HG03575 (cell line): ENCODE results near the gene NTM.

Source experiments
- ATAC-seq: cut with Tn5 transposase; IDR thresholded peaks from one replicate; pipeline ENCODE4 v1.9.1; 2021; ENCODE audit not compliant: unreplicated experiment, insufficient number of reproducible peaks, low FRiP score; ENCODE audit errors: extremely low read depth

The NTM gene

DNA sequence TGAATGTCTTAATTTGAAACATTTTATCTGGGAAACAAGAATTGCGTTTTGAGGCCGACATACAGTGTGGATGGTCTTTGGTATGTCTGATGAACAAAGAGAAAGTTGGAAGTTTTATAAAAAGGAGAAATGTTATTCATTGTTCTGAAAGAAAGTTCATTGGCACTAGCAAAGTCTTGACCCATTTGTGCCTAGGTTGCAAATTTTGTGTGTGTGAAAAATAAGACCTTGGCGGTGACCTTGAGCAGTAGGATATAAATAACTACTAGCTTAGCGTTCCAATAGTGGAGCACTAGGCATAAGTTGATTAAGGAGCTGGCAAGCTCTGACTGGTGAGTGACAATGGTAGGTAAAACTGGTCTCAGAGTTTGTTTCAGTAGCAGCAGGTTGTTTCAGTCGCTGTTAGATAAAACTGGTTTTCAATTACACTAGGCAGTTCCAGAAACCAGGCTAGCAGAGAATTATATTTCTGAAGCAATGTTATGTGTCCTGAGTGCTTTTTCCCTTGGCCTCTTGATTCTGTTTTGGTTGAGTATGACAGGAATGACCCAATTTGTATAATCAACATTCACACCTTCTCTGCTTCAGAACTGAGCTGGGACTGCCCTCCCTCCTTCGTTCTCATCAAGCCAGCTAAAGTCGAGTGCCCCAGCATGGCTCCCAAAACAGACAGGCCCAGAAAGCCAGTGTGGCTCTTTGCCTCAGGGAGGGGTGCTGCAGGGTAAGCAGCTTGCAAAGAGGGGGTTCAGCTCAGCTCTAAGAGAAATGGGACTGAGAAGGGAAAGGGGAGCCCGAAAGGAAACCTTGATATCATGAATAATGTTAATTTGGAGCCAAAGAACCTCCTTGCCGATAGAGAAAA is 85.7 kb downstream of the NTM start:
- no peak for ATAC-seq

DNA sequence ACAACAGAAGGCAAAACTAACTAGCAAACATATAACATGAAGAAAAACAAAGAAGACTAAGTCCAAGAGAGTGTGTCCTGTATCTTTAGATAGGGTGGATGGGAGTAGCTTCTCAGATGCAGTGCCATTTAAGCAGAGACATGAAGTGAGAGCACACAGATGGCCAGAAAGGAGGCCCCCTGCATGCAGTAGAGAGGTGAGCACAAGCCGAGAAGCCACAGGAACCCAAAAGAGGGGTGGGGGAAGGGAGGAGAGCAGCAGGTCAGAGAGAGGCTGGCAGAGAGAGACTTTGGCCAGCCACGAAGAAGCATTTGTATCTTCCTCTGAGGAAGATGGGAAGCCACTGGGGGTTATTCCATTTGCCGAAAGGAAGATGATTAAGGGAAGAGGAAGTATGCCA is 86.7 kb downstream of the NTM start:
- ATAC-seq, result no peak

DNA sequence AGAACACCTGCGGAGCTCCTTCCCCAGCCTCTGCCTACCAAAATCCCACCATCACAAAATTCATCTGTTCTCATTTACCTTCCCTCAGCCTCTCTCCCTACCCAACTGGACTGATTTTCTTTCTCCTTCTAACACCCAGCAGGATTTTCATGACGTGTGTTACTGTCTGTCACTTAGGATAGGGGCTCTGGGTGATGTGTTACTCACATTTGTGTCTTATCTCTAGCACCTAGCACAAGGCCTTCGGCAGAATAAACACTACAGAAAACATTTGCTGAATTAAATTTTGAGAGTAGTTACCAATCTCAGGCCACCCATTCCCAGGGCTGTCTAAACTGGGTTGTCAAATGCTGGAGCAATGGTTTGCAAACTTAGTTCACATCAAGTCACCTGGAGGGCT is 88.0 kb downstream of the NTM start:
- no peak for ATAC-seq

DNA sequence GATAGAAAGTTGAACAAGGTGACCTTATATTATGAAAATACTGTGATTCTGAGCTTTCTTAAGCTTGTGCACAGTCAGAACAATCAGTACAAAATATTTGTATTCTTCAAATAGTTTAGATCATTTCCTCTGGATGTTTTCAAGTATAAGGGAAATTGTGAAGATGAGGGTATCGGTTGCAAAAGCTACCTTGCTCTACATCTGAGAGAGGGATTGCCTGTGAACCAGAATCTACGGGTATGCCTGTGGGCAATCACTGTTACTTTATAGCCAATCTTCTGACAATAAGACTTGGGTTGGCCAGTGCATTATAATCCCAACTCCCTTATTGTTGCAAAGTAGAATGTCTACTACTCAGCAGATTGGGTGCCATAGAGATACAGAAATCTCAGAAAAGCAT is 90.5 kb downstream of the NTM start:
- ATAC-seq, result no peak

DNA sequence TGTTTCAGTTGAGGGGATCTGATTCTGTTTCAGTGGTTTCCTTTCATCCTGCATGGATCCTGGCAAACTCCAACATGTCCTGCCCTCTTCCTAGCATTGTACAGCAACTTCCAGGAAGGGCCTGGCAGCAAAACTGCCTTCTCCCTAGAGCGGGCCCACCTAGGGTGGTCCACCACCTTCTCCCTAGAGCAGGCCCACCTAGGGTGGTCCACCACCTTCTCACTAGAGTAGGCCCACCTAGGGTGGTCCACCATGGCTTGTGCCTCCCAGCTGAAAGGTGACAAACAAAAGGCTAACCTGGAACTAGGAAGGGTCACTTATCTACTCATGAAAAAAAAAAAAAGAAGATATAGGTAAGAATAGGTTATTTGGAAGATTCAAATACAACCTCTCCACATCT is 92.2 kb downstream of the NTM start:
- no peak for ATAC-seq

DNA sequence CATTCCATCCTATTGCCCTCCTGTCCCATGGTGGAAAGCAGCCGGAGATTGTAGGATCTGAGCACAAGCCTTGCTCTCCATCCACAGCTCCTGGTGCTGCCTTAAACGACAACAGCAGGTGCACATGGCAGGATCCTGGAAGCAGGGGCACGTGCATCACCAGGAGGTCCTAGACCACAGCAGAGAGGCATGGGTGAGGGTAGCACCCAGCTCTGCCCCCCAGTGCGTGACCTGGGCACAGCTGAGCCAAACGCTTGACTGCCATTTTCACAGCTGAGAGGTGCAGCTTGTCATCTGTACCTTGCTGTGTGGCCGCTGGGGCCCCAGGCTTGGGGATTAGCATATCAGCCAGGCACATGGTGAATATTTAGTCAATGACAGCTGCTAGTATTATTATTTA is 92.7 kb downstream of the NTM start:
- no peak for ATAC-seq

DNA sequence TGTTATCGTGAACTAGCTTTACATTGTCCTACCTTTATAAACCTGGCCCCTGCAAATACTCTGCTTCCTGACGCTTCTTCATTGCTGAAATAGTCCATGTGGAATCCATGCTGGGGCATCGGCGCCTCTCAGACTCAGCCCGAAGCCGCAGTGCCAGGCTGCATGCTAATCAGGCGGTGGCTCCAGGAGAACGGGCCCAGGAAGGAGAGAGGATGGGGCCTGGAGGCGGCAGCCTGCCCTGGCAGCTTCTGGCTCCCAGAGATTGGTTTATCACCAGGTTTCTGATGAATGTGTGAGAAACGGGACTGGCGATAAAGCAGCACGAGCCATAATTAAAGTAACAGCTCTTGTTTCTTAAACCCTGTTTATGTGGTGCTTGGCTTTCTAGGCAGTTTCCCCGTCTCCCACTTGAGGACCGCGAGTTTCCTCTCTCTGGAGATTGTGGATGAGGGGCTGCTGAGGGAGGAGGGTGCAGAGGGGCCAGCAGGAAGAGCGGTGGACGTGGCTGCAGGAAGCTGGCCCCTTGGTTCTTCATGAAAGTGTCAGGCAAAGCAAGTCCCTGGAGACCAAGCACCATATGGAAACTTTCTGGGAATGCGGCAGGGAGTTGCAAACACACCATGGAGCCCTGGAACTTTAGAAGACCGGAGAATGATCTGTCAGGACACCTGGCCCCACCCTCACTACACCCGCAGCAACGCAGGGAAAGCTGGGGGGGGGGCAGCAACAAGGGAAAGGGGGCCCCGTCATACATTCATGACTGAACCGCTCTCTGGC is 93.4 kb downstream of the NTM start:
- no peak for ATAC-seq

DNA sequence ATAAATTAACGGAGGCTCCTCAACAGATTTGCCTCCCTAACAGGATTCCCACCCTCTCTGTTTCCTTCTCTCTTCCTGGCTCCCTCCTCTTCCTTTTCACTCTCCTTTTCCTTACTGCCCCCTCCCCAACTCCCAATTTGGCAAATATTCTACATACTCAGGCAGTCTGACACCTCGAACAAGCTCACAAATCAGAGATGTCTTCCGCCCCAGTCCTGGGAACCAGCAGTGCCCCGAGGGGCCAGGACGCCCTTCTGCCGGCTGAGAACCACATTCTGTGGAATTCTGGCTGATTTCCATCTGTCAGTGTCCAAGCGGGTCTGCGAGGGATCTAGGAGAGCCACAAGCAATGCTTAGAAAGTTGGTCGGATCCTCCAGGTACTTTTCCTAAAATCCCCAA is 94.0 kb downstream of the NTM start:
- no peak for ATAC-seq

DNA sequence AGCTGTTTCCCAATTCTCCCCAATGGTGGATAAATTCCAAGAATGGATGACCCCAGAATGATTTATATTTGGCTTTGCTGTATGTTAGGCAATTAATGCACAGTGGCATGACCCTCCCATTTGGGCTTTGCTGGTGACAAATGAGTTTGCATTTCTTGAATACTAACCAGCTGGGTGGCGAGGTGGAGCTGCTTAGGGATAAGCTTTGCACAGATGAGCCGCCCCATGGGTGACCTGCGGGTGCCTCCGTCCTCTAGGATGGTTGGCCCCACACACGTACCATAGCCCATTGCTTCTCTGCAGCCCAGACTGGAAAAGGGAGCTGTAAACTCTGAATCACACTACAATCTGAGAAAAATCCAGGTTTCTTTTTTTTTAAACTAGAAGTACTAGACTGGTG is 94.6 kb downstream of the NTM start:
- ATAC-seq, result no peak

DNA sequence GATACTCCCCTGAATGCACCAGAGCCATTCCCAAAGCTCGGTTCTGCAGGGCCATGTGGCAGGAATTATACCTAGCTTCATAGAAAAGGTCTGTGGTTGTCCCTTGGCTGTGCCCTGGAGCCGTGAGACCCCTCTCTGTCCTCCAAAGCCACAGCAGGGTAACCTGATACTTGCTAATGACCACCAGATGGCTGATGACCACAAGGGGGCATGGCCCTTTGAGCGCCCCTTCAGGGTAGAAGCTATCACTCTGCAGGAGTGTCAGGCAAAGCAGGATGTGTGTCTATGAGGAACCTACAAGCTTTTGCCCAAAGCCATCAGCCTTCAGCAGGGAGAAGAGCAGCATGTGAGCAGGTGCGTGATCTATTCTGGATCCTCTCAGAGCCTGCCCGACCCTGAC is 95.3 kb downstream of the NTM start:
- no peak for ATAC-seq

DNA sequence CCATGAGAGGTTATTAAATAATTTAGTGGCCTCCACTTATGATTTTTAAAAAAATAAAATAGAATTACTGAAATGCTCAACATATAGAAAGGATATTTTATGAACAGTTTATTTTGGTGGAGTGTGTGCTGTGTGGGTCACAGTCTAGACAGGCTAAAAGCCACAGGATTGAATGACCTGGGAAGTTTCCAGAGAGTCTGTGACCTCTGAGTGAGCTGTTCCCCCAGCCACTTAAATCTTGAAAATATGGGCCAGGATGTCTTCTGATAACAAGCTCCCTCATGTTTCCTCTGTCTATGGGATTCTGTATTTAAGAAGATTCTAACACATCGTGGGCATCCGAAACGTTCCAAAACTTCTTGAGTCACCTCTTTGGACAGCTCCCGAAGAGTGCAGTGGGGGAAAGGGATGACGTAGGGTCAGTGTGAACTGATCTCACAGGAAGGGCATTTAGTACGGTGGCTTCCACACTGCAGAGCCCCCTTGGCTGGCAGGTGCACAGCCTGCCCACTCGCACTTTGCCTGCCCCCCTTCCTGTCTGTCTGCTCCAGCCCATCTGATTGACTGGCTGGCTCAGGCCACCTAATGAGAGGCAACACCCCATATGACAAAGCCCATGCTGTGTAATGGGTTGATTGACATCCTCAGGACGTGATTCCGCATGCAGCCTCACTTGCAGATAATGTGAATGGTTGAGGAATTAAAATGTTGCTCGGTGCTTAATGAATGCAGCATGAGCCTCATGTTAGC is 97.4 kb downstream of the NTM start:
- no peak for ATAC-seq

DNA sequence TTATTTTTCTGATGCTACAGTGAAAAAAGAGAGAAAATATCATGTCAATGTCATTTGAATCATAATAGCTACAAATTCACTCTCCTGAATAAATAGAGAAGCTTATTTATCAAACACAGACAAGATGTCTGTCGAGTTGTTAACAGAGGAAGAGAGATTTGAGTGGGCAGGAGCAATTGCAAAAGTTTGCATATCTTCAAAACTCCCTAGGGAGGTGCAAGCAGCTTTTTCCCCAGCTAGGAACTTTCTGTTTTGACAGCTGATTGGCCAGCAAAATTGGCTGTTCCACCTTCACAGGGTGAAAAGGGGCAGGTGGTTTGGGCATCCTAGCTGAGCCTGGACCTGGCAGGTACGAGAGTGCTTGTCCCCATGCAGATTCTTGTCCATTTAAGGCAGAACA is 98.2 kb downstream of the NTM start:
- no peak for ATAC-seq

DNA sequence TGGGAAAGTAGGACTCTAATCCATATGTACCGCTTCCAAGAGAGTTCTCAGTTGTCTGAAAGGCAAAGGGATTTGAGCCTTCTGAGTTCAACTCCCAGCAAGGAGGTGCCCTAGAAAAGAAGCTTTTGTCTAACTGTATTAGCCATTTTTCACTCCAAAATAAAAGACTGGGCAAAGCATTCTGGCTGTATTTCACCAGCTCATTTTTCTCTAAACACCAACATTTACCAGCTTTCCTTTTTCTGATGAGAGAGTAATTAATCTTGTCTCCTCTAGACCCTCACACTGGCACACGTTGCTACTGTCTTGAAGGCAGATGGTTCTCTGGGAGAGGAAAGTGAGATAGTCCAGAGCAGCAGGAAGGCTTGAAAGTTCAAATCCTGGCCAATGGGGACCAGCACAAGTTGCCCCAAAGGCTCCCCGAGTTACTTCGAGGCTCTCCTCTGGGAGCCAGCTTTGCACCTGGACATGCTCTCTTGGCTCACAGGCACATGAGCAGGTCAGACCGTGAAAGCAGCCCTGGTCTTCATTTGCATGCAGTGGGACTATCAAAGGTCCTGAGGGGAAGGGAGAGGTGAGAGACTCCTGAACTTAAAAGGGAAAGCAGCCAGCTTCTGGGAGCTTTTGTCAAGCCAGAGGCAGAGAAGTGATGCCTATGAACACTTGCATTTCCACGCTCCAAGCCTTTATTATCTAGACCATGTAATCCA is 100.0 kb downstream of the NTM start:
- no peak for ATAC-seq

DNA sequence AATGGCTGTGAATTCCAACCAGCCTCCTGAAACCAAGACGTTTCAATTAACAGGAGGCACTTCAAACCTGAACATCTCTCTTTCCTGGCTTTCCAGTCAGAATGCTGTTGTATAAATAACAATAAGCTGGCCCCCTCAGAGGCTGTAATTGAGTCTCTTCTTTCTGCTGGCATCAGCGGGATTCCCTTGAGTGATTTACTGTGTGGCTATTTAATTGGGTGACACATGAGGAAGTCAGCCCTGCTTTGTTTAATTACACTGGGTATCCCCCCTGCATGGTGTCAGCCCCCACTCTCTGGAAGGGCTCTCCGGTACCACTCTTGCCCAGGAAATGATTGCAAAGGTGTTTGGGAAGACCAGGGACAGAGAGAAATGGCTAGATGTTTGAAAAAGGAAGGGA is 101.6 kb downstream of the NTM start:
- ATAC-seq, result no peak

DNA sequence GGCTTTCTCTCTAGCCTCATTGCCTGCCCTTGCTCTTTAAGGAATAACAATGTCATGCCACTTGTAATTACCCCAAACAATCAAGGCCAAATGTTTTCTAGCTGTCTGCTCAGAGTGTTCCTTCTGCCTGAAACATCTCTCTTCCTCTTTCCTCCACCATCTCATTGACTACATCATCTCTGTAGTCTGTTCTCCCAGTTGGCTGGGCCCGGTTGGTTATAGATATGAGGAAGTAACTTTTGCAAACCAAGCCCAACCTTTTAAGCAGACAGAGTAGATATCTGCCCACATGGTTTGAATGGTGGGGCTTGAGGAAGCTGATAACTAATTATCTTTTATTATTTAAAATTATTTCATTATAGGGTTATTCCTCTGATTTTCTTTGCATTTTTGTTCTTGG is 104.5 kb downstream of the NTM start:
- no peak for ATAC-seq

DNA sequence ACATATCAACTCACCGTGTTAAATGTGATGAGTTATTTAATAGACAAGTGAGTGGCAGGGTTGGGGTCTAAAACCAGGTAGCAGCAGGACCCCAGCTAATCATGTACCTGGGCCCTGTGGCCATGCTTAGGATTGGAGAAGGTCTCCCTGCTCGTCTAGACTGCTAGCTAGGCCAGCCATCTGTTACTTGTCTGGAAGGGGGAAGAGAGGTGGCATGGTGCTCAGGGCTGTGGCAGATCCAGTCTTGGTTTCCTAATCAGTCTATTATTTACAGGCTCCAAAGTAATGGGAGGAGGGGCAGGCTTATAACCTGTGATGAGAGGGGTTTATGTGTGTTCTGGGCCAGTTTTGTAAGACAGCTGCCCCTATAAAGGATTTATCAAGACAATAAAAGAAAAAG is 105.9 kb downstream of the NTM start:
- no peak for ATAC-seq

DNA sequence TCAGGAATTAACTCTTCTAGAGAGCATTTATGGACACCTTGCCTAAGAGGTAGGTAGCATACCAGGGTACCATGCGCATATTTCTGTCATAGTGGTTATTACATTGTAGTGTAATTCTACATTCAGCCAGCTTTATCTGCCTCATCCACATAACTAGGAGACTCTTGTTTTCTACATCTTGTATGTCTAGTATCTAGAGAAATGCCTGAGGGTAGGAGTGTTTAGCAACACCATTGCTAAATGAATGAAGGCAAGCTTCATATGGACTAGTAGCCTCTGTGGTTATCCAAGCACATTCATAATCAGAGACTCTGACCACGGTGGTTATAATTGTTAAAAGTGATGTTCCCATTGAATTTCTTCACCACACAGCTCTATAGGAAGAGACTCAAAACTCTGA is 107.9 kb downstream of the NTM start:
- ATAC-seq, result no peak

DNA sequence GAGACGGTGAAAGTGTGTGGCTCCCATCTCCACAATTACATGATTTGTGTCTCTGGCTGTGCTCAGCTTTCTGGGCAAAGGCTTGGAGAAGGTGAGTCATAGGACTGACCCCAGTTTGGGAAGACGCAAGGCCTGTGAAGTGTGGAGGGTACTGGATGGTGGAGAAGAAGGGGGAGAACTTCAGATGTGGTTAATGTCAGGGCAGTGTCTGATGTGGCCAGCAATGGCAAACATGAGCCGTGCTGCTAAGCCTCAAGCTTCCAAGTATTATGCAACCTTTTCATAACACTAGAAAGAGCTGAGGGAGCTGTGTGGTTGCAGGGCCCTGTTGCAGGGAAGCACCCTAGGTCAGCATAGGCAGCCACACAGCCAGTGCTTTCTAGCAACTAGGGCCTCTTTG is 110.9 kb downstream of the NTM start:
- ATAC-seq, result no peak

DNA sequence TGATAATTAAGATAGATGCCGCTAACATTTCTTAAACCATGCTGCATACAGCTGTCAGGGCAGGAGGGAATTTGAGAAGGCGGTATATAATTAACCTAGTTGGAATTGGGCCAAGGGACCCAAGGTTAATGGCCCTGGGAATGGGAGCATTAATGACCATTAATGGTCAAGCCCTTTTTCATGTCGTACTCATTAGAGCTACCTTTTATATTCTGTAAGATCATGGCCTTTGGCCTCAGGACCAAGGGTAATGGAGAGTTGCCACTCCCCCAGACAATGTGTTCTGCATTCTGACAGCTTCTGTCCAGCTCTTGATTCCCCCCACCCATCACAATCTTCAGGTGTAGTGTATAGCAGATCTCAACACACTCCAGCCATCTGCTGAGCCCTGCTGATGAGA is 111.6 kb downstream of the NTM start:
- no peak for ATAC-seq
